Mesendoderm (in vitro differentiated cells): ENCODE results near the gene TGFBRAP1.
A peak's percentile ranks its signal among the peaks of the same experiment; 100 is the strongest.
"Not testable (repeated sequence)": the region's sequence is repeated elsewhere in the genome, so short reads cannot be mapped to it uniquely, and the experiment has no call there.

Experiments used
- DNase-seq: peaks from one replicate; pipeline ENCODE4 v3.0.0; 2013
- H2AK5ac ChIP-seq: 2 replicates; pipeline ENCODE4 v1.6.1; 2013; ENCODE audit warnings: low read length, inconsistent platforms
- H2BK120ac ChIP-seq: 2 replicates; pipeline ENCODE4 v1.6.1; 2013; ENCODE audit warnings: low read depth, mild to moderate bottlenecking, low read length, moderate library complexity, mixed read lengths
- H2BK15ac ChIP-seq: replicated peaks from 2 replicates; pipeline ENCODE4 v1.6.1; 2013; ENCODE audit warnings: low read depth, mild to moderate bottlenecking, moderate library complexity
- H2BK5ac ChIP-seq: 2 replicates; pipeline ENCODE4 v1.6.1; 2013; ENCODE audit warnings: low read length, inconsistent platforms
- H3K18ac ChIP-seq: 2 replicates; pipeline ENCODE4 v1.6.1; 2013; ENCODE audit warnings: mild to moderate bottlenecking, low read length, mixed read lengths
- H3K23ac ChIP-seq: one replicate; pipeline ENCODE4 v1.6.1; 2013; ENCODE audit warnings: low read length
- H3K27ac ChIP-seq: 2 replicates; pipeline ENCODE4 v1.5.1; 2013; ENCODE audit warnings: low read depth, mild to moderate bottlenecking, inconsistent platforms, low read length, moderate library complexity
- H3K27me3 ChIP-seq: 2 replicates; pipeline ENCODE4 v1.6.1; 2013; ENCODE audit warnings: low read length, control low read depth, mild to moderate bottlenecking, inconsistent platforms; ENCODE audit not compliant: insufficient read depth, poor library complexity
- H3K36me3 ChIP-seq: 2 replicates; pipeline ENCODE4 v1.6.1; 2013; ENCODE audit warnings: low read length, inconsistent platforms; ENCODE audit not compliant: control insufficient read depth, insufficient read depth
- H3K4ac ChIP-seq: one replicate; pipeline ENCODE4 v1.6.1; 2013; ENCODE audit warnings: low read depth, mild to moderate bottlenecking, low read length, moderate library complexity
- H3K4me1 ChIP-seq: 2 replicates; pipeline ENCODE4 v1.6.1; 2013; ENCODE audit warnings: low read depth, low read length, inconsistent platforms; ENCODE audit not compliant: control insufficient read depth
- H3K4me2 ChIP-seq: 2 replicates; pipeline ENCODE4 v1.6.1; 2013; ENCODE audit warnings: low read length
- H3K4me3 ChIP-seq: 2 replicates; pipeline ENCODE4 v1.5.1; 2013; ENCODE audit warnings: mild to moderate bottlenecking, low read length
- H3K56ac ChIP-seq: one replicate; pipeline ENCODE4 v1.6.1; 2013; ENCODE audit warnings: low read length
- H3K79me1 ChIP-seq: 2 replicates; pipeline ENCODE4 v1.6.1; 2013; ENCODE audit warnings: low read length, inconsistent platforms
- H3K79me2 ChIP-seq: 2 replicates; pipeline ENCODE4 v1.6.1; 2013; ENCODE audit warnings: mild to moderate bottlenecking, low read length; ENCODE audit not compliant: control insufficient read depth, insufficient read depth
- H3K9ac ChIP-seq: 2 replicates; pipeline ENCODE4 v1.6.1; 2013; ENCODE audit warnings: low read length, inconsistent platforms
- H4K5ac ChIP-seq: one replicate; pipeline ENCODE4 v1.6.1; 2013; ENCODE audit warnings: low read length
- H4K8ac ChIP-seq: one replicate; pipeline ENCODE4 v1.6.1; 2013; ENCODE audit warnings: low read depth, mild to moderate bottlenecking, control low read depth, low read length, moderate library complexity
- WGBS: extraction: QIAGEN DNeasy Blood & Tissue Kit; methylation state at CpG from one replicate; pipeline ENCODE4 v1.1.7; 2013; ENCODE audit warnings: low lambda C conversion rate, missing lambda C conversion rate; ENCODE audit not compliant: insufficient coverage; ENCODE audit errors: extremely low coverage; 5-methylcytosine and 5-hydroxymethylcytosine counted together

Gene TGFBRAP1

GRCh38 chr2:105330681-105331375, 1.3 kb upstream of the TGFBRAP1 start:
- Histone ChIP-seq H3K4me1 (no peaks in the 10 kb centered on the region), H3K79me1 (peaks cover 10% of the 10 kb centered on the region), H3K23ac (no peak overlapping the region), H3K79me2 (peaks cover 11% of the 10 kb centered on the region), H3K9ac (no peak overlapping the region), H3K36me3 (no peaks in the 10 kb centered on the region), H3K4ac (no peak overlapping the region), H3K4me2 (no peak overlapping the region), H2BK120ac (no peak overlapping the region), H3K27ac (no peak overlapping the region), H3K18ac (no peak overlapping the region), H3K4me3 (no peak overlapping the region), H4K8ac (no peak overlapping the region), H2BK15ac (no peak overlapping the region), H2BK5ac (no peak overlapping the region), H2AK5ac (no peak overlapping the region), H3K56ac (peak overlapping the region; percentile 75), H4K5ac (no peak overlapping the region), H3K27me3 (no peaks in the 10 kb centered on the region)
- DNase-seq: peak; percentile 16
- no CpG with 5 or more reads among the region's 4 CpGs for WGBS

- Histone ChIP-seq H3K4me2 (peak overlapping the region; percentile 95), H3K27ac (no peak overlapping the region)
- no CpG with 5 or more reads among the region's 17 CpGs for WGBS
Measured at GRCh38 chr2:105329197-105329554, 359 bp downstream of the TGFBRAP1 start.

GRCh38 chr2:105328281-105329196, 996 bp downstream of the TGFBRAP1 start:
- DNase-seq: peak; percentile 13
- no CpG with 5 or more reads among the region's 16 CpGs for WGBS
- H3K23ac ChIP-seq: no peak overlapping the region
- H2BK5ac ChIP-seq: no peak overlapping the region
- no peak overlapping the region for H3K27ac ChIP-seq
- peaks cover 4% of the 10 kb centered on the region for H3K4me1 ChIP-seq
- H3K56ac ChIP-seq: peak overlapping the region; percentile 93
- peak overlapping the region; percentile 62 for H3K4me3 ChIP-seq
- H3K4ac ChIP-seq: no peak overlapping the region
- H2BK120ac ChIP-seq: no peak overlapping the region
- no peak overlapping the region for H4K5ac ChIP-seq
- no peak overlapping the region for H4K8ac ChIP-seq
- peak overlapping the region; percentile 95 for H3K4me2 ChIP-seq
- H3K27me3 ChIP-seq: no peaks in the 10 kb centered on the region
- no peak overlapping the region for H2BK15ac ChIP-seq
- H3K9ac ChIP-seq: peak overlapping the region; percentile 79
- H3K18ac ChIP-seq: no peak overlapping the region
- no peak overlapping the region for H2AK5ac ChIP-seq
- H3K79me1 ChIP-seq: peaks cover 10% of the 10 kb centered on the region
- no peaks in the 10 kb centered on the region for H3K36me3 ChIP-seq
- H3K79me2 ChIP-seq: peaks cover 11% of the 10 kb centered on the region

More at GRCh38 chr2:105329197-105329554, 359 bp downstream of the TGFBRAP1 start:
- Histone ChIP-seq H4K5ac (no peak overlapping the region), H2BK5ac (no peak overlapping the region), H3K4me1 (peaks cover 4% of the 10 kb centered on the region), H3K79me1 (peaks cover 10% of the 10 kb centered on the region), H2AK5ac (no peak overlapping the region), H3K23ac (peak overlapping the region; percentile 32), H3K9ac (peak overlapping the region; percentile 79), H3K4ac (peak overlapping the region; percentile 93), H3K4me3 (peak overlapping the region; percentile 62), H3K56ac (peak overlapping the region; percentile 93), H3K79me2 (peaks cover 11% of the 10 kb centered on the region), H2BK120ac (peak overlapping the region; percentile 51), H3K18ac (peak overlapping the region; percentile 97), H2BK15ac (no peak overlapping the region), H4K8ac (peak overlapping the region; percentile 97), H3K27me3 (no peaks in the 10 kb centered on the region), H3K36me3 (no peaks in the 10 kb centered on the region)
- no peak for DNase-seq

GRCh38 chr2:105327690-105328089, 1.8 kb downstream of the TGFBRAP1 start:
- no CpG with 5 or more reads among the region's 2 CpGs for WGBS
- no peak overlapping the region for H4K5ac ChIP-seq

GRCh38 chr2:105327271-105327670, 2.3 kb downstream of the TGFBRAP1 start:
- H3K4me1 ChIP-seq, H3K56ac ChIP-seq, H2BK15ac ChIP-seq, H3K4me2 ChIP-seq, H3K23ac ChIP-seq, H3K18ac ChIP-seq, H3K9ac ChIP-seq, H4K5ac ChIP-seq, H4K8ac ChIP-seq, H2BK120ac ChIP-seq, H3K27ac ChIP-seq, H3K4me3 ChIP-seq, DNase-seq, H3K36me3 ChIP-seq, H3K4ac ChIP-seq, H2BK5ac ChIP-seq, H2AK5ac ChIP-seq, H3K27me3 ChIP-seq: not testable (repeated sequence)
- H3K79me2 ChIP-seq: peaks cover 14% of the 10 kb centered on the region
- whole genome bisulfite sequencing: no CpG with 5 or more reads among the region's 3 CpGs
- H3K79me1 ChIP-seq: peaks cover 13% of the 10 kb centered on the region

More at GRCh38 chr2:105327690-105328089, 1.8 kb downstream of the TGFBRAP1 start:
- no peaks in the 10 kb centered on the region for H3K36me3 ChIP-seq
- H3K4me2 ChIP-seq: no peak overlapping the region
- H3K79me1 ChIP-seq: peaks cover 13% of the 10 kb centered on the region
- H2BK5ac ChIP-seq: no peak overlapping the region
- no peak overlapping the region for H3K4ac ChIP-seq
- H3K56ac ChIP-seq: no peak overlapping the region
- no peak overlapping the region for H2BK120ac ChIP-seq
- no peak overlapping the region for H4K8ac ChIP-seq
- peaks cover 14% of the 10 kb centered on the region for H3K79me2 ChIP-seq
- no peak overlapping the region for H3K18ac ChIP-seq
- no peak overlapping the region for H3K9ac ChIP-seq
- no peaks in the 10 kb centered on the region for H3K27me3 ChIP-seq
- H3K27ac ChIP-seq: no peak overlapping the region
- H3K23ac ChIP-seq: no peak overlapping the region
- H3K4me1 ChIP-seq: peaks cover 4% of the 10 kb centered on the region
- no peak overlapping the region for H2BK15ac ChIP-seq
- DNase-seq: no peak
- H3K4me3 ChIP-seq: no peak overlapping the region
- no peak overlapping the region for H2AK5ac ChIP-seq
